Esophagus squamous epithelium (tissue), 4 donors: ENCODE measurements around the gene PET100.

Experiments used
- POLR2A ChIP-seq, 4 donors: fragments of 450-650 bp; IDR thresholded peaks; one replicate each; pipeline ENCODE4 v1.6.1; 2017; ENCODE audit warnings: antibody characterized with exemption in 4 of 4, mild to moderate bottlenecking in 4 of 4, moderate library complexity in 3 of 4
- TF ChIP-seq, protein P1 (sequence below), 6 experiments: fragments of 450-650 bp in 4 of 6; fragments of 200-600 bp in 2 of 6; sonication (generic) in 2 of 6; IDR thresholded peaks; one replicate each; pipeline ENCODE4 v1.5.1; 2016 to 2019; ENCODE audit warnings: antibody characterized with exemption in 6 of 6, mild to moderate bottlenecking in 4 of 6, moderate library complexity in 4 of 6

DNA sequence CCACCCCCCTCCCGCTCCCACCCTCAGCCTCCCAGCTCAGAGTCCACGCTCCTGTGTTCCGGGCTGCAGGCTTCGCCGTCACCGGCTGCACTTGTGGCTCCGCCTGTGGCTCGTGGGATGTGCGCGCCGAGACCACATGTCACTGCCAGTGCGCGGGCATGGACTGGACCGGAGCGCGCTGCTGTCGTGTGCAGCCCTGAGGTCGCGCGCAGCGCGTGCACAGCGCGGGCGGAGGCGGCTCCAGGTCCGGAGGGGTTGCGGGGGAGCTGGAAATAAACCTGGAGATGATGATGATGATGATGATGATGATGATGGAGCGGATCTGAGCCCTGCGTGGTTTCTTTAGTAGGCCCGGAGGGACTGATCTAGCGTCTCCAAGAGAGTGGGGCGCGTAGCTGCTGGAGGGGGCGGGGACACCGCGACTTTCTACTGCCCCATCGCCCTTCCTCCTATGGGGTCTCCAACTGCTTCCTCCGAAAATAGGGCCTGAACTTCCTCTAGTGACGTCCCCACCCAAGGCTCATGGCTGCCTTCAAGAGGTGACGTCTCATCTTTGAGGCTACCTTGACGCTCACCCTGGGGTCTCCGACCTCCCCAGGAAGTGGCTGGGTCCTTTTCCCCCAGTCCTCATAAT lies 40.7 kb downstream of the PET100 start:
- TF ChIP-seq, protein P1, sequence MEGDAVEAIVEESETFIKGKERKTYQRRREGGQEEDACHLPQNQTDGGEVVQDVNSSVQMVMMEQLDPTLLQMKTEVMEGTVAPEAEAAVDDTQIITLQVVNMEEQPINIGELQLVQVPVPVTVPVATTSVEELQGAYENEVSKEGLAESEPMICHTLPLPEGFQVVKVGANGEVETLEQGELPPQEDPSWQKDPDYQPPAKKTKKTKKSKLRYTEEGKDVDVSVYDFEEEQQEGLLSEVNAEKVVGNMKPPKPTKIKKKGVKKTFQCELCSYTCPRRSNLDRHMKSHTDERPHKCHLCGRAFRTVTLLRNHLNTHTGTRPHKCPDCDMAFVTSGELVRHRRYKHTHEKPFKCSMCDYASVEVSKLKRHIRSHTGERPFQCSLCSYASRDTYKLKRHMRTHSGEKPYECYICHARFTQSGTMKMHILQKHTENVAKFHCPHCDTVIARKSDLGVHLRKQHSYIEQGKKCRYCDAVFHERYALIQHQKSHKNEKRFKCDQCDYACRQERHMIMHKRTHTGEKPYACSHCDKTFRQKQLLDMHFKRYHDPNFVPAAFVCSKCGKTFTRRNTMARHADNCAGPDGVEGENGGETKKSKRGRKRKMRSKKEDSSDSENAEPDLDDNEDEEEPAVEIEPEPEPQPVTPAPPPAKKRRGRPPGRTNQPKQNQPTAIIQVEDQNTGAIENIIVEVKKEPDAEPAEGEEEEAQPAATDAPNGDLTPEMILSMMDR (IDR thresholded peaks at IDR 0.05): no peak
- no peak for TF ChIP-seq POLR2A (IDR thresholded peaks at IDR 0.05)
